GM18526 (cell line): ENCODE data around the gene AATK.

Experiments used
- POLR2A ChIP-seq: IDR thresholded peaks from 3 replicates; pipeline ENCODE4 v1.6.1; 2011; ENCODE audit not compliant: insufficient read length; ENCODE audit errors: extremely low read depth

The AATK gene, protein sequence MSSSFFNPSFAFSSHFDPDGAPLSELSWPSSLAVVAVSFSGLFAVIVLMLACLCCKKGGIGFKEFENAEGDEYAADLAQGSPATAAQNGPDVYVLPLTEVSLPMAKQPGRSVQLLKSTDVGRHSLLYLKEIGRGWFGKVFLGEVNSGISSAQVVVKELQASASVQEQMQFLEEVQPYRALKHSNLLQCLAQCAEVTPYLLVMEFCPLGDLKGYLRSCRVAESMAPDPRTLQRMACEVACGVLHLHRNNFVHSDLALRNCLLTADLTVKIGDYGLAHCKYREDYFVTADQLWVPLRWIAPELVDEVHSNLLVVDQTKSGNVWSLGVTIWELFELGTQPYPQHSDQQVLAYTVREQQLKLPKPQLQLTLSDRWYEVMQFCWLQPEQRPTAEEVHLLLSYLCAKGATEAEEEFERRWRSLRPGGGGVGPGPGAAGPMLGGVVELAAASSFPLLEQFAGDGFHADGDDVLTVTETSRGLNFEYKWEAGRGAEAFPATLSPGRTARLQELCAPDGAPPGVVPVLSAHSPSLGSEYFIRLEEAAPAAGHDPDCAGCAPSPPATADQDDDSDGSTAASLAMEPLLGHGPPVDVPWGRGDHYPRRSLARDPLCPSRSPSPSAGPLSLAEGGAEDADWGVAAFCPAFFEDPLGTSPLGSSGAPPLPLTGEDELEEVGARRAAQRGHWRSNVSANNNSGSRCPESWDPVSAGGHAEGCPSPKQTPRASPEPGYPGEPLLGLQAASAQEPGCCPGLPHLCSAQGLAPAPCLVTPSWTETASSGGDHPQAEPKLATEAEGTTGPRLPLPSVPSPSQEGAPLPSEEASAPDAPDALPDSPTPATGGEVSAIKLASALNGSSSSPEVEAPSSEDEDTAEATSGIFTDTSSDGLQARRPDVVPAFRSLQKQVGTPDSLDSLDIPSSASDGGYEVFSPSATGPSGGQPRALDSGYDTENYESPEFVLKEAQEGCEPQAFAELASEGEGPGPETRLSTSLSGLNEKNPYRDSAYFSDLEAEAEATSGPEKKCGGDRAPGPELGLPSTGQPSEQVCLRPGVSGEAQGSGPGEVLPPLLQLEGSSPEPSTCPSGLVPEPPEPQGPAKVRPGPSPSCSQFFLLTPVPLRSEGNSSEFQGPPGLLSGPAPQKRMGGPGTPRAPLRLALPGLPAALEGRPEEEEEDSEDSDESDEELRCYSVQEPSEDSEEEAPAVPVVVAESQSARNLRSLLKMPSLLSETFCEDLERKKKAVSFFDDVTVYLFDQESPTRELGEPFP (N-terminal part only)

DNA sequence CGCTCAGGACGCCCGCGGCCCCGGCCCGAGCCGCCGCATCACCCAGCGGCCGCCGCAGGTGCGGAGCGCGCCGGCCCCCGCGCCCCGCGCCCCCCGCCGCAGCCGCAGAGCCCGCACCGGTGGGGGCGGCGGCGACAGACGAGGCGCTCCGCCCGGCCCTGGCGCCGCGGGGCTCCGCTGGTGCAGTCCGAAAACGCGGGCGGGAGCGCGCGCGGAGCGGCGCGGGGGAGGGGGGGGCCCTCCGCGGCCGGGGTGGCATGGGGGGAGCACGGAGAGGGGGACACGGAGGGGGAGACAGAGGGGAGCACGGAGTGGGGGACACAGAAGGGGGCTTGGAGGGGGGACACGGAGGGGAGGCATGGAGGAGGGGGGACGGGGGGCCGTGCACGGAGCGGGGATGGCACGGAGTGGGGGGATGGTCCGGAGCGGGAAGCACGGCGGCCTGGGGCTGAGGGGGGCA is at the start of gene AATK:
Gene AATK (minus strand): TSS at position 189 of the 460 bp plus-strand sequence. CDS start 229 bp downstream, outside the sequence.
- TF ChIP-seq POLR2A = no peak

DNA sequence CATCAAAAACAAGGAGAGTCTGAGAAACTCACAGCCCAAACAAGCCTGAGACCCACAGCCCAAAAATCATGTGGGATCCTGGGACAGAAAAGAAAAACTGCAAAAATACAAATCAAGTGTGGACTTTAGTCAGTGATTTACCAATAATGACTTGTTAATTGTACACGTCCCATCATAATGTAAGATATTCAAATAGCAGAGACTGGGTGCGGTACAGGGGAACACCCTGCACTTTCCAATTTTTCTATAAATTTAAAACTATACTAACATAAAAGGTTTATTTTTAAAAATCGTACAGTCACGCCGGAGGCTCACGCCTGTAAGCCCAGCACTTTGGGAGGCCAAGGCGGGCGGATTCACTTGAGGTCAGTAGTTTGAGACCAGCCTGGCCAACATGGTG is 48.0 kb upstream of the AATK start:
- TF ChIP-seq POLR2A = no peak

DNA sequence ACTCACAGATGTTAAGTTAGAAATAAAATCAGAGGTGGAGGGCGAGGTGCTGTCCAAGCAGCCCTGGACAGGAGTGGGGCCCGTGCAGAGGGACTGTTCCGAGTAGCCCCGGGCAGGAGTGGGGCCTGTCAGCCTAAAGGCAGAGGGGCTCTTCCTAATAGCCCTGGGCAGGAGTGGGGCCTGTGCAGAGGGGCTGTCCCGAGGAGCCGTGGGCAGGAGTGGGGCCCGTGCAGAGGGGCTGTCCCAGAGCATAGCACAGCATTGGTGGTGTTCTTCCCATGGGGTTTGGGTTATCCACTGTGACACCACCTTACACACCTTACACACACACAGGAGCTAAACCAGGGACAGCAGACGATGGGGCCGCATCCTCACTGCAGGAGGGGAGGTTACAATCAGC is 46.3 kb upstream of the AATK start:
- TF ChIP-seq POLR2A = no peak

DNA sequence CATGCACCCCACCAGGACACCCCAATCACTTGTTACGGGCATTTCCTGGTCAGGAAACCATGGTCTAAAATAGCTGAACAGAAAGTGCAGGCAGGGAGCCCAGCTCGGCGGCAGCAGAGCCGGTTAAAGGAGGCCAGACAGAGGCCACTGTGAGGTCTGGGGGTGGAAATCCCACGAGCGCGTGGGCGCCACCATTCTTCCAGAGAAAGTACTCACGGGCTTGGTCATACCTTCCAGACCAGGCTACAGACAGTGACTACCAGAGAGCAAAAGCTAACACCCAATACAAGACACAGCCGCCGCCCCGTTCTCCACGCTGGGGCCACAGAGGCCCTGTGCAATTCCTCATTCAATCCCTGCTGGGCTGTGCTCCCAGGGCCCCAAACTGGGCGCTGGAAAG is 44.8 kb upstream of the AATK start:
- TF ChIP-seq POLR2A = no peak

DNA sequence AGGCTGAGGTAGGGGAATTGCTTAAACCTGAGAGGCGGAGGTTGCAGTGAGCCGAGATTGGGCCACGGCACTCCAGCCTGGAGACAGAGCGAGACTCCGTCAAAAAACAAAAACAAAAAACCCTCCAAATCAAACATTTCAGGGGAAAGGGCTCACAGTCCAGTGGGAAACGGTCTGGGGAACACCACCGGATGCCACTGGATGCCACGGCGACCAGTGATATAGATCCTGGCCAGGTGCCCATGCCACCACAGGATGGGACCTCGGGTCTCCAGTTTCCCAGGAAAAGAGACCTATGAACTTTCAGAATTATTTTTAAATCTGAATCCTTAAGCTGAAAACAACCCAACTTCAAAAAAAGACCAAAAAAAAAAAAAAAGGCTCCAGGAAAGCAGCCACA is 44.4 kb upstream of the AATK start:
- no peak for TF ChIP-seq POLR2A

DNA sequence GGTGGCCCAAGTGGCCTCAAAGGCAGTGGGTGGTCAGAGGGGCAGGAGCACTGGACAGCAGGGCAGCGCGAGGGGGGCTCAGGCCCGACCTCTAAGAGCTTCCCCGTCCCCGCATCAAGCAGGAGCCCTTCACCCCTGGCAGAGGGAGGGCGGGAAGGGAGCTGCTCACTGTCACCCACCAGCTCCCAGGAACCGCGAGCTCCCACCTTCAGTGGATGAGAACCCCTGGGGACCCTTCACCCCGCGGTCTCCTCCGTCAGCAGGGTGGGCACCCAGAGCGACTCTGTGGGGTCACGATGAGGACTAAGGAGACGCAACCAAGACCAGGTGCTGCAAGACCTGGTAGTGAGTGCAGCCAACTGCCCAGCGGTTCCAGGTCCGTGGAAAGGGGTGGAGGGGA is 43.1 kb upstream of the AATK start:
- TF ChIP-seq POLR2A = no peak

DNA sequence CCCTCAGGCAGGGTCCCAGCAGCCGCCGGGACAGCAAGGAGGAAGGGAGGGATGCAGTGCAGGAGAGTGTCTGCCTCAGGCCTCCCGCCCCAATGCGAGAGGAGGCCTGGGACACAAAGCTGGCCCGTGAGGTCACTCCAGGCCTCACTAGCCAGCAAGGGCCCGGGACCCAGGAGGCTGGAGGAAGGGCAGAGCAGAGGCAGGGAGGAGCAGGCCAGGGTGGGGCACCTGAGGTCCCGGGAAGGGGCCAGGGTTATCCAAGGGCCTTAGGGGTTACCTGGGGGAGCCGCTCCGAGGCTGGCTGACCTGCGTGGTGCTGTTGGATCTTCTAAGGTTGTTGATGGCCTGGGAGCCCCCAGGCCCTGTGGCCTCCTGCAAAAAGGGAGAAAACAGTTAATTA is 42.6 kb upstream of the AATK start:
- no peak for TF ChIP-seq POLR2A

DNA sequence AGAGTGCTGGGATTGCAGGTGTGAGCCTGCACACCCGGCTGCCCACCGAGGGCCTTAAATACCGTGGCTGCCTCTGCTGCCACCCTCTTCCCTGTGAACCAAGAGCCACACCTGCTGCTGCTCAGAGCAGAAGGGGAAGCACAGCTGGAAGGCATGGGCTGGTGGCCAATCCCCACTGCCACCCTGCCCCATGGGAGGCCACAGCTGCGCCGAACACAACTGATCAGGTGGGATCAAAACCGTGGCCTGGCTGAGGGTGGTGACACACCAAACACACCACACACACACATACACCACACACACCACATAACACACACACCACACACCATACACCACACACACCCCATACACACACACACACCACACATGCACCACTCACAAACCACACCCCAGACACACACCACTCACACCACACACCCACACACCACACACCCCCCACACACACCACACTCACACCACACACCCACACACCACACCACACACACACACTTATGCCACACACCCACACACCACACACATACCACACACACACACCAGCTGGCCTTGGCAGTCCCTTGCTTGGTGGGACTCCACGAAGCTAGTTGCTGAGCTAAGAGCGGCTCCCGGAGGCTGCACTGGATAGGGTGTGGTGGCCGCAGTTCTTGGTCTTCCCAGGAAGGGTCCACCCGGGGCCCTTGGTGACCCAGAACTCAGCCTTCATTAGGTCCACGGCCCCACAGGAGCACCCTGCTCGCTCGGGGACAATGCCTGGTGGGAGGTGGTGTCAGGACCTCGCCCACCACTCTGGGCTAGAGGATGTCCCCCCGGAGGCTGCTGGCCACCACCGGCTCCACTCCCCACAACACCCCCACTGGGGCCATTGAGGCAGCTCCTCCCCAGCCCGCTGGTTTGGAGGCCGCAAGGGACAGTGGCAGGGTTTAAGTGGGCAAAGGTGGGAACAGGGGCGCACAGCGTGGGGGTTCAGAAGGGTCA is 41.9 kb upstream of the AATK start:
- no peak for TF ChIP-seq POLR2A

DNA sequence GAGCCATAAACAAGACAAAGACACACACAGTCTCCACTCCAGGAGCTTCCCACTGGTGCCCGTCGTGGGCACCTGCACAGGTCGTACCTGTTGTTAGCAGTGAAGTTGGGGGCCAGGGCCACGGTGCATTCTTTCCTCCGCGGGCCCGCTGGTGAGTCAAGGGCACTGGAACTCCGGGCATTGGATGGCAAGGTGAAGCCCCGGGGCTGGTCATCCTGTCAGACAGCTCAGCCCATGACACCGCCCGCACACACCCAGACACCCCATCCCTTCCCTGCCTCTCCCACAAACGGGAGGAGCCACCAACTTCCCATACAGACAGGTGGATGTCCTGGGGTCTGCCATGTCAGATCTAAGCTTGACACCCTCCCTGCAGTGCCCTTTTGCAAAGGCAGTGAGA is 40.6 kb upstream of the AATK start:
- TF ChIP-seq POLR2A = no peak

DNA sequence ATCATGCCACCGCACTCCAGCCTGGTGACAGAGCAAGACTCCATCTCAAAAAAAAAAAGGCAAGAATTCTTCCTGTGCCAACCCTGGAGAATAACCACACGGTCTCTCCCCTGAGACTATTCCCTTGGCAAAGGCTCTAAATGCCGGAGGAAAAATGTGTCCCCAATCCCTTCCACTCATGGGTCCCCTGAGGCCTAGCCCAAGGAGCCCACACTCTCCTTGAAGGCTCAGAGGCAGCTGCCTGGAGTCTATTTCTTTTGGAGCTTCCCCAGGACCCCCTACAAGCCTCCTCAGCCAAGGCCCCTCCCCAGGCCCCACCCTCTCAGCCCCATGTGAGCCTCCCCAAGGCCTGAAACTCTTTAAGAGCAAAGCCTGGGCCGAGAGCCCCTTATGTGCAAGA is 40.1 kb upstream of the AATK start:
- TF ChIP-seq POLR2A = no peak

DNA sequence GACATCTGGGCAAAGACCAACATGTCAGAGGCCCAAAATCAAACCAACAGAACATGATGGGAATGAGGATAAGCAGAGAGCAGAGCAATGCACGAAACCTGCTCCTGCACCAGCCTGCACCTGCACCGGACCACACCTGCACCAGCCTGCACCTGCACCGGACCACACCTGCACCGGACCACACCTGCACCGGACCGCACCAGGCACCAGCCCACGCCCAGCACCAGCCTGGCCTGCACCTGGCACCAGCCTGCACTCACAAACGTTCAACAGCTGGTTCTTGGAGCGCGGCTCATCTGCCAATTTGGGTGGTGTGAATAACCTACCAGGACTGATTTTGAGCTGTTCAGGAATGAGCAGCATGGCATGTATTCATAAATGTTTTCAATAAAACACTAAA is 38.6 kb upstream of the AATK start:
- no peak for TF ChIP-seq POLR2A

DNA sequence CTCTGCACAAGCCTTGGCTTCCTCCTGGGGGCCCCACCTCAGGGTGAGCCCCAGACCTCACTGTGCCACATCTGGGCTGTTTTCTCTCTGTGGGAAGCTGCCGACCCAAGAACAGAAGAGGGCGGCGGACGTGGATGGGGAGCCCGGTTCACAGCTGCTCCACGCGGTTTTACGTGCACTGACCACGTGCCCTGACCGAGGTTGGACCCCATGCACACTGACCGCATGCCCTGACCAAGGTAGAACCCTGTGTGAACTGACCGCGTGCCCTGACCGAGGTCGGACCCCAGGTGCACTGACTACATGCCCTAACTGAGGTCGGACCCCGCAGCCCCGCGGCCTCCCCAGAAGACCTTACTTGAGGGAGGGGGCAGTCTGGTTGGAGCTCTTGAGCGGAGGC is 37.1 kb upstream of the AATK start:
- no peak for TF ChIP-seq POLR2A

DNA sequence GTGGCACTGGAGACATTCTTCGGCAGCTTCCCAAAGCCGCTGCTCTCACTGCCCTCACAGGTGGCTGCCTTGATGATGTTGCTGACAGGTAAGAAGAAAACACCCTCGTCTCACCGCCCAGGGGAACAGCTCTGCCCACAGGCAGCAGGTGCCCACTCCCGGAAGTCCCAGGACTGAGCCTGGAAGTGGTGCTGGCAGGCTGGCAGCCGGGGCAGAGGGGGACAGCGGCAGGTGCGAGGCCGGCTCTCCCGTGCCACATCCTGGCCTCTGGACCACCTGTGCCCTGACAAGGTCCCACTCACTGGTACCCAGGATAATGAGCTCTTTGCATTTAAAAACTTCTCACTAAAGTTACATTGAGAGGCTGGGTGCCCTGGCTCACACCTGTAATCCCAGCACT is 36.3 kb upstream of the AATK start:
- TF ChIP-seq POLR2A = no peak
